GM19438 (cell line): ENCODE data around the gene SLCO1B1.

ENCODE experiments used
- ATAC-seq: cut with Tn5 transposase; IDR thresholded peaks from one replicate; pipeline ENCODE4 v1.9.1; 2021; ENCODE audit warnings: low read depth; ENCODE audit not compliant: unreplicated experiment

SLCO1B1 gene

GRCh38 chr12:21219206-21219605 is 88.2 kb downstream of the SLCO1B1 start:
- no peak for ATAC-seq

- ATAC-seq: no peak
These were observed 89.3 kb downstream of the SLCO1B1 start for GRCh38 chr12:21220266-21220665.

- ATAC-seq: no peak
These were observed 90.1 kb downstream of the SLCO1B1 start for GRCh38 chr12:21221072-21221471.

GRCh38 chr12:21221778-21222177 is 90.8 kb downstream of the SLCO1B1 start:
- no peak for ATAC-seq

GRCh38 chr12:21223930-21224329 is 92.9 kb downstream of the SLCO1B1 start:
- ATAC-seq: no peak

- ATAC-seq: no peak
These were observed 103.4 kb downstream of the SLCO1B1 start for GRCh38 chr12:21234395-21234794.

GRCh38 chr12:21239866-21240265 is 108.9 kb downstream of the SLCO1B1 start:
- ATAC-seq: no peak

GRCh38 chr12:21248679-21249078 is 117.7 kb downstream of the SLCO1B1 start:
- no peak for ATAC-seq

- no peak for ATAC-seq
These were observed 121.1 kb downstream of the SLCO1B1 start for GRCh38 chr12:21252070-21252469.

GRCh38 chr12:21257172-21257571 is 126.2 kb downstream of the SLCO1B1 start:
- ATAC-seq: no peak

- ATAC-seq: no peak
These were observed 133.2 kb downstream of the SLCO1B1 start for GRCh38 chr12:21264232-21264631.

GRCh38 chr12:21265932-21266331 is 134.9 kb downstream of the SLCO1B1 start:
- no peak for ATAC-seq

GRCh38 chr12:21276826-21277225 is 145.8 kb downstream of the SLCO1B1 start:
- no peak for ATAC-seq
